Measurements from ENCODE around the gene TEDC2. TPM values are rescaled to one million over a fixed set of nuclear protein-coding genes. Genes with fewer than 3 reads are reported as not detected.

The TEDC2 gene
- polyA plus RNA-seq, 1 of the 3 experiments (the other 2 are of a cell fraction): 15.6 TPM

DNA sequence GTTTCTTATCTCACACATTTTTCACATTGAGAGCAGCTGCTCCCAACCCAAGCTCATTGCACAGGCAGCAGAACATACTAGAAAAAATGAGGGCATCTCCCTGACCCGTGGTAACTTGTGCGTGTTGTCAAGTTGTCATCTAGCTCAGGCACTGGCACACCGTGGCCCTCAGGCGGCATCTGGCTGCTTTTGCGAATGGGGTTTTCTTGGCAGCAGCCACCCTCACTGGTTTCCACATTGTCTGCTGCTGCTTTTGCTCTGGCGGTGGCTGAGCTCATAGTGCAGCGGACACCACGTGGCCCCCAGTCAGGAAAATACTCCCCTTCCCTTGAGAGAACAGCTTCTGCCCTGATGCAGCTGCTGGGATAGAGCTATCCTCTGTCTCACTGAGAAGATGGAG lies 9.4 kb upstream of the TEDC2 start:
- Histone ChIP-seq H3K79me2 (ENCODE audit: insufficient read depth) (peaks cover 12% of the 10 kb centered on the region; the same call in 1 of the 2 replicates), H3K4me3 (ENCODE audit: low read depth in 2 of 2, low read length in 1 of 2) (no peak overlapping the region), H3F3A (replicated peaks; ENCODE audit: insufficient read depth) (peaks cover 8% of the 10 kb centered on the region), H3K27ac (ENCODE audit: low read depth in 2 of 2, low read length in 1 of 2) (no peak overlapping the region), H3K4me1 (ENCODE audit: control insufficient read depth in 1 of 2, insufficient read depth in 2 of 2, low read depth in 1 of 2, low read length in 1 of 2) (no peaks in the 10 kb centered on the region), H2AFZ (ENCODE audit: low read depth) (no peak overlapping the region), H3K9me2 (no peaks in the 10 kb centered on the region), H3K4me2 (no peak overlapping the region), H4K20me1 (ENCODE audit: insufficient read depth) (no peaks in the 10 kb centered on the region), H3K9me3 (no peaks in the 10 kb centered on the region), H3K27me3 (ENCODE audit: insufficient read depth) (no peaks in the 10 kb centered on the region), H3K36me3 (replicated peaks in 1 of 2; ENCODE audit: control insufficient read depth in 1 of 2, insufficient read depth in 2 of 2, low read length in 1 of 2) (peaks cover 11 to 39% of the 10 kb centered on the region in 2 experiments), H3K9ac (no peak overlapping the region)
- ChIA-PET POLR2A (no interaction called here), CTCF (interaction anchor here (0.6 to 1.5 kb wide), 4 partner anchors 51 to 182 kb away, joined by 3 to 9 read pairs (median 3); partner anchors contain the start of gene ABCA3)
- DNase-seq: no peak
- no peak for TF ChIP-seq GATA2 (CRISPR knock-in tag; IDR thresholded peaks at IDR 0.05)
- no peak for TF ChIP-seq GABPA (IDR thresholded peaks at IDR 0.05; ENCODE audit: low read depth)
- no peak for TF ChIP-seq ELF1 (IDR thresholded peaks at IDR 0.05)
- TF ChIP-seq RXRA (IDR thresholded peaks at IDR 0.05; ENCODE audit: borderline replicate concordance, low read depth): no peak
- TF ChIP-seq MEF2A (IDR thresholded peaks at IDR 0.05; ENCODE audit: borderline replicate concordance, low read depth): no peak
- no peak for TF ChIP-seq POLR2AphosphoS5 (IDR thresholded peaks at IDR 0.05; ENCODE audit: low read depth, low read length)
- TF ChIP-seq TEAD4 (IDR thresholded peaks at IDR 0.05; ENCODE audit: borderline replicate concordance, insufficient read depth): no peak
- TF ChIP-seq, protein P1, sequence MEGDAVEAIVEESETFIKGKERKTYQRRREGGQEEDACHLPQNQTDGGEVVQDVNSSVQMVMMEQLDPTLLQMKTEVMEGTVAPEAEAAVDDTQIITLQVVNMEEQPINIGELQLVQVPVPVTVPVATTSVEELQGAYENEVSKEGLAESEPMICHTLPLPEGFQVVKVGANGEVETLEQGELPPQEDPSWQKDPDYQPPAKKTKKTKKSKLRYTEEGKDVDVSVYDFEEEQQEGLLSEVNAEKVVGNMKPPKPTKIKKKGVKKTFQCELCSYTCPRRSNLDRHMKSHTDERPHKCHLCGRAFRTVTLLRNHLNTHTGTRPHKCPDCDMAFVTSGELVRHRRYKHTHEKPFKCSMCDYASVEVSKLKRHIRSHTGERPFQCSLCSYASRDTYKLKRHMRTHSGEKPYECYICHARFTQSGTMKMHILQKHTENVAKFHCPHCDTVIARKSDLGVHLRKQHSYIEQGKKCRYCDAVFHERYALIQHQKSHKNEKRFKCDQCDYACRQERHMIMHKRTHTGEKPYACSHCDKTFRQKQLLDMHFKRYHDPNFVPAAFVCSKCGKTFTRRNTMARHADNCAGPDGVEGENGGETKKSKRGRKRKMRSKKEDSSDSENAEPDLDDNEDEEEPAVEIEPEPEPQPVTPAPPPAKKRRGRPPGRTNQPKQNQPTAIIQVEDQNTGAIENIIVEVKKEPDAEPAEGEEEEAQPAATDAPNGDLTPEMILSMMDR (IDR thresholded peaks at IDR 0.05): no peak
- TF ChIP-seq RFX5 (IDR thresholded peaks at IDR 0.05; ENCODE audit: low read length): no peak
- no peak for TF ChIP-seq EP300 (IDR thresholded peaks at IDR 0.05; ENCODE audit: borderline replicate concordance in 1 of 2, low read depth in 1 of 2, low read length in 1 of 2)
- WGBS (ENCODE audit: low lambda C conversion rate): 89% methylated on average over 8 of the region's 8 CpGs

DNA sequence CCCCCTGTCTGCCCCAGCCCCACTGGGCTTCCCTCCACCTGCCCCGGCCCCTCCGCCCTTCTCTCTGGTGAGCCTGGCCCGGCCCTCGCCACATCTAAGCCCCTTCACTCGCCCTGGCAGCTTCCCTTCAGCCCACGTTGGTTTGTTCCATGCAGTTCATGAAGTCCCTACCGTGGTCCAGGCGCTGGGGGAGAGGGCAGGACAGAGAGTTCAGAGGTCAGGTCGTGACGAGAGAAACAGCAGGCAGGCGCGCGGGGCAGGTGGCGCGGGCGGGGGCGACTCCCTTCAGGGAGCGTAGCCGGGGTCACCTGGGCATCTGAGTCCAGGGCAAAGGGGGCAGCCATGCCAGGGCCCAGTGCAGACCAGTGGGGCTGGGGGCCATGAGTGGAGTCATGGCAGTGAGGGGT lies 8.9 kb upstream of the TEDC2 start:
- peaks cover 11 to 39% of the 10 kb centered on the region in 2 experiments for H3K36me3 ChIP-seq (replicated peaks in 1 of 2; ENCODE audit: control insufficient read depth in 1 of 2, insufficient read depth in 2 of 2, low read length in 1 of 2)
- no peak overlapping the region for H2AFZ ChIP-seq (ENCODE audit: low read depth)
- POLR2A ChIA-PET: no interaction called here

More for the DNA sequence above, 8.9 kb upstream of the TEDC2 start:
- Histone ChIP-seq H3K9me2 (no peaks in the 10 kb centered on the region), H3K79me2 (ENCODE audit: insufficient read depth) (peaks cover 12% of the 10 kb centered on the region; the same call in 1 of the 2 replicates), H4K20me1 (ENCODE audit: insufficient read depth) (no peaks in the 10 kb centered on the region), H3F3A (replicated peaks; ENCODE audit: insufficient read depth) (peaks cover 8% of the 10 kb centered on the region), H3K4me2 (no peak overlapping the region), H3K9ac (no peak overlapping the region), H3K27me3 (ENCODE audit: insufficient read depth) (no peaks in the 10 kb centered on the region), H3K27ac (ENCODE audit: low read depth in 2 of 2, low read length in 1 of 2) (no peak overlapping the region), H3K4me3 (ENCODE audit: low read depth in 2 of 2, low read length in 1 of 2) (no peak overlapping the region), H3K4me1 (ENCODE audit: control insufficient read depth in 1 of 2, insufficient read depth in 2 of 2, low read depth in 1 of 2, low read length in 1 of 2) (no peaks in the 10 kb centered on the region), H3K9me3 (no peaks in the 10 kb centered on the region)
- CTCF ChIA-PET: interaction anchor here (0.6 to 1.5 kb wide), 4 partner anchors 50 to 182 kb away, joined by 3 to 9 read pairs (median 3); partner anchors contain the start of gene ABCA3
- whole genome bisulfite sequencing (ENCODE audit: low lambda C conversion rate): 96% methylated on average over 17 of the region's 19 CpGs
- no peak for TF ChIP-seq RCOR1 (IDR thresholded peaks at IDR 0.05; ENCODE audit: low read length)
- TF ChIP-seq, protein P2, sequence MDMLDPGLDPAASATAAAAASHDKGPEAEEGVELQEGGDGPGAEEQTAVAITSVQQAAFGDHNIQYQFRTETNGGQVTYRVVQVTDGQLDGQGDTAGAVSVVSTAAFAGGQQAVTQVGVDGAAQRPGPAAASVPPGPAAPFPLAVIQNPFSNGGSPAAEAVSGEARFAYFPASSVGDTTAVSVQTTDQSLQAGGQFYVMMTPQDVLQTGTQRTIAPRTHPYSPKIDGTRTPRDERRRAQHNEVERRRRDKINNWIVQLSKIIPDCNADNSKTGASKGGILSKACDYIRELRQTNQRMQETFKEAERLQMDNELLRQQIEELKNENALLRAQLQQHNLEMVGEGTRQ (IDR thresholded peaks at IDR 0.05; ENCODE audit: borderline replicate concordance, low read depth, low read length): no peak
- TF ChIP-seq RFX5 (IDR thresholded peaks at IDR 0.05; ENCODE audit: low read length): no peak
- TF ChIP-seq MEF2A (IDR thresholded peaks at IDR 0.05; ENCODE audit: borderline replicate concordance, low read depth): no peak
- TF ChIP-seq RXRA (IDR thresholded peaks at IDR 0.05; ENCODE audit: borderline replicate concordance, low read depth): no peak
- TF ChIP-seq, protein P3, sequence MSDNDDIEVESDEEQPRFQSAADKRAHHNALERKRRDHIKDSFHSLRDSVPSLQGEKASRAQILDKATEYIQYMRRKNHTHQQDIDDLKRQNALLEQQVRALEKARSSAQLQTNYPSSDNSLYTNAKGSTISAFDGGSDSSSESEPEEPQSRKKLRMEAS (IDR thresholded peaks at IDR 0.05; ENCODE audit: low read depth): no peak
- no peak for TF ChIP-seq EP300 (IDR thresholded peaks at IDR 0.05; ENCODE audit: borderline replicate concordance in 1 of 2, low read depth in 1 of 2, low read length in 1 of 2)
- no peak for TF ChIP-seq SMC3 (IDR thresholded peaks at IDR 0.05; ENCODE audit: low read depth, low read length)
- TF ChIP-seq NFIC (IDR thresholded peaks at IDR 0.05; ENCODE audit: borderline replicate concordance): no peak
- TF ChIP-seq, protein P4, sequence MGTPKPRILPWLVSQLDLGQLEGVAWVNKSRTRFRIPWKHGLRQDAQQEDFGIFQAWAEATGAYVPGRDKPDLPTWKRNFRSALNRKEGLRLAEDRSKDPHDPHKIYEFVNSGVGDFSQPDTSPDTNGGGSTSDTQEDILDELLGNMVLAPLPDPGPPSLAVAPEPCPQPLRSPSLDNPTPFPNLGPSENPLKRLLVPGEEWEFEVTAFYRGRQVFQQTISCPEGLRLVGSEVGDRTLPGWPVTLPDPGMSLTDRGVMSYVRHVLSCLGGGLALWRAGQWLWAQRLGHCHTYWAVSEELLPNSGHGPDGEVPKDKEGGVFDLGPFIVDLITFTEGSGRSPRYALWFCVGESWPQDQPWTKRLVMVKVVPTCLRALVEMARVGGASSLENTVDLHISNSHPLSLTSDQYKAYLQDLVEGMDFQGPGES (IDR thresholded peaks at IDR 0.05; ENCODE audit: low read depth, low read length): no peak
- TF ChIP-seq FOXJ3 (CRISPR knock-in tag; IDR thresholded peaks at IDR 0.05): no peak
- no peak for DNase-seq
